Subcutaneous abdominal adipose tissue (tissue), 5 donors: ENCODE data around the gene CFAP126.
"Not testable (repeated sequence)": the region's sequence is repeated elsewhere in the genome, so short reads cannot be mapped to it uniquely, and the experiment has no call there.

Experiments used
- H3K27ac ChIP-seq: one replicate; pipeline ENCODE4 v1.7.0; 2013; ENCODE audit warnings: low read depth, mild to moderate bottlenecking, inconsistent platforms, low read length, moderate library complexity
- H3K27me3 ChIP-seq, 5 donors: one replicate each; pipeline ENCODE4 v1.7.0; 2013; ENCODE audit warnings: low read length in 5 of 5, inconsistent platforms in 1 of 5; ENCODE audit not compliant: control insufficient read depth in 5 of 5, insufficient read depth in 4 of 5
- H3K36me3 ChIP-seq, 5 donors: one replicate each; pipeline ENCODE4 v1.7.0; 2013; ENCODE audit warnings: low read length in 5 of 5; ENCODE audit not compliant: control insufficient read depth in 5 of 5, insufficient read depth in 5 of 5
- H3K4me1 ChIP-seq, 5 donors: one replicate each; pipeline ENCODE4 v1.7.0; 2013; ENCODE audit warnings: low read length in 5 of 5, mild to moderate bottlenecking in 3 of 5, moderate library complexity in 1 of 5; ENCODE audit not compliant: control insufficient read depth in 5 of 5, insufficient read depth in 5 of 5
- H3K4me3 ChIP-seq, 5 donors: one replicate each; pipeline ENCODE4 v1.7.0; 2013; ENCODE audit warnings: low read length in 5 of 5, low read depth in 1 of 5
- H3K9ac ChIP-seq, 5 donors: one replicate each; pipeline ENCODE4 v1.7.0; 2013; ENCODE audit warnings: low read length in 5 of 5, mild to moderate bottlenecking in 4 of 5, moderate library complexity in 3 of 5
- H3K9me3 ChIP-seq, 5 donors: one replicate each; pipeline ENCODE4 v1.7.0; 2013; ENCODE audit warnings: low read length in 5 of 5; ENCODE audit not compliant: control insufficient read depth in 5 of 5
- donor health status: healthy.
- donor health status: healthy.
- donor health status: healthy.
- donor health status: healthy.
- donor health status: healthy.

CFAP126 gene

DNA sequence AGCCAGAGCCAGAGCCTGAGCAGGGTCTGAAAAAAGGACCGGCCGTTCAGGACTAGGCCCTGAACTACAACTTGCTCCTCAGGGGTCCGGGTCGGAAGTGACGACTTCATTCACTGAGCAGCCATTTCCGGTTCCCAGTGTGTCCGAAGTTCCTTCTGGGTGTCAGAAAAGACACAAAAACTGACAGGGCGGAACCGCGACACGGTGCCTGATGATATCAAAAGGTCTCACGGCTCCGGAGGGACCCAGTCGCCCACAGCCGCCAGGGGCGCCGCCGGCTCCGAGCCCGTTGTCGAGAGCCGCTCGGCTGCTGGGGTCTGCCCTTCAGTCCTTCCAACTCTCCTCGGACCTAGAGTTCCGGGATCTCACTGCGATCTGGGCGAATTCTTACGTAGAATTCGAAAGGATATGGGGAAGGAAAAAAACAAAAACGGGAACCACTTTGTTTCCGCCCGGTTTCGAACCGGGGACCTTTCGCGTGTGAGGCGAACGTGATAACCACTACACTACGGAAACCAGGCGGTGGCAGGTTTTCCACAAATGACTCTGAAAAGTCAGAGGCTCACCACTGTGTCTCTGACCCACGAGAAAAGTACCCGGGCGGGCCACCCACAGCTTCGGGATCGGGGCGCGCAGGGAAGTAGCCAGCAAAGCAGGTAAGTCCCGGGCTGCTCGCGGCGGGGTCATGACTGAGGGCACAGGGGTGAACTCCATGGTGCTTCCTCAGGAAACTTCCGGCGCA is 31.8 kb upstream of the CFAP126 start:
- Histone ChIP-seq H3K9me3 (no peaks in the 10 kb centered on the region), H3K27ac (peak overlapping the region; percentile 99), H3K36me3 (no peaks in the 10 kb centered on the region), H3K4me3 (peak overlapping the region; percentile 79 to 92 (median 88)), H3K4me1 (peaks cover 2 to 13% (median 11%) of the 10 kb centered on the region in 5 donors), H3K27me3 (no peaks in the 10 kb centered on the region), H3K9ac (peak overlapping the region; percentile 64 to 100 (median 99))

DNA sequence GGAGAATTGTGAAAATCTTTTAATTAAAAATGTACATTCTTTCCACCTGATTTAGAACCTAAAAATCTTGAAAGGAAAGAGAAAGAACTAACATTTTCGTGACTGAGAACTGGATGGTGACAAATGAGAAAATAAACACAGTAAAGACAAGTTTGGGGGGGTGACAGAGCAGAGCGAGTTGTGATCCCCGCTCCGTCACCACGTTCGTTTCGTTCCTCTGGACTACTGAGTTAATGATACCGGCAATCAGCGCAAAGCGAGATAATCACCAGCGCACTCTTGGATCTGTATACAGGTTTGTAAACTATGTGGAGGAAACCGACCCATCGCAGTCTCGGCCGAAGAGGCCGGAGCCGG is 31.2 kb upstream of the CFAP126 start:
- Histone ChIP-seq H3K27me3 (no peaks in the 10 kb centered on the region), H3K36me3 (no peaks in the 10 kb centered on the region)

DNA sequence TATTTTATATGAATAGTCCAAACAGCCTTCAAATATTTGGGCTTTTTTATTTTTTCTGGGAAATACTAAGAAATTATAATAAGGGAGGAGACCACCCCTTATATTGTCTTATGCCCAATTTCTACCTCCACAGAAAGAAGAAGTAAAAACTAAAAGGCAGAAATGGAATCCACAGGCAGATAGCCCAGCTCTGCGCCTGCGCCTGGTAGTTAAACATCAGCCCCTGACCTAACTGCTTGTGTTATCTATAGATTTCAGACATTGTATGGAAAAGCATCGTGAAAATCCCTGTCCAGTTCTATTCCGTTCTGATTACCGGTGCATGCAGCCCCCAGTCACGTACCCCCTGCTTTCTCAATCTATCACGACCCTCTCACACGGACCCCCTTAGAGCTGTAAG is 29.4 kb upstream of the CFAP126 start:
- not testable (repeated sequence) for H3K9ac ChIP-seq, H3K27ac ChIP-seq, H3K9me3 ChIP-seq, H3K27me3 ChIP-seq, H3K36me3 ChIP-seq, H3K4me3 ChIP-seq
- H3K4me1 ChIP-seq, result peaks cover 2 to 13% (median 10%) of the 10 kb centered on the region in 5 donors

More for the DNA sequence above, 31.2 kb upstream of the CFAP126 start:
- Histone ChIP-seq H3K4me3 (peak overlapping the region; percentile 79 to 92 (median 88)), H3K9me3 (no peaks in the 10 kb centered on the region), H3K4me1 (peaks cover 2 to 13% (median 10%) of the 10 kb centered on the region in 5 donors), H3K27ac (peak overlapping the region; percentile 99), H3K9ac (peak overlapping the region; percentile 64 to 100 (median 99))

DNA sequence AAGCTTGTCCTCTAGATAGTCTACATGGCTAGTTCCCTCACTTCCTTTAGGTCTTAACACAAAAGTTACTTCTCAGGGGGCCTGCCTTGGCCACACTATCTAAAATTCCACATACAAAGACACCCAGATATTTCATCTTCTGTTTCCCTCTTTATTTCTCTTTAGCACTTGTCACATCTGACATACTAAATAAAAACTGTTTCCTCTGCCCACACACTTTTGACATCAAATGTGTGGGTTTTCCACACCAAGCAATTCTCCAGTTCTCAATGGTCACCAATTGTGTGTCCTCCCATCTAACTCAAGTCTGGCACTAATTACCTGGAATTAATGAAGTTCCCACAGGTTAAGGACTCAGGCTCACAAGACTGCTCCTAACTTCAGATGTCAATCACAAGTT is 25.5 kb upstream of the CFAP126 start:
- Histone ChIP-seq H3K9me3 (no peaks in the 10 kb centered on the region), H3K36me3 (no peaks in the 10 kb centered on the region), H3K9ac (no peak overlapping the region), H3K27ac (no peak overlapping the region), H3K27me3 (no peaks in the 10 kb centered on the region), H3K4me3 (no peak overlapping the region), H3K4me1 (peaks cover 5 to 16% (median 13%) of the 10 kb centered on the region in 5 donors)

DNA sequence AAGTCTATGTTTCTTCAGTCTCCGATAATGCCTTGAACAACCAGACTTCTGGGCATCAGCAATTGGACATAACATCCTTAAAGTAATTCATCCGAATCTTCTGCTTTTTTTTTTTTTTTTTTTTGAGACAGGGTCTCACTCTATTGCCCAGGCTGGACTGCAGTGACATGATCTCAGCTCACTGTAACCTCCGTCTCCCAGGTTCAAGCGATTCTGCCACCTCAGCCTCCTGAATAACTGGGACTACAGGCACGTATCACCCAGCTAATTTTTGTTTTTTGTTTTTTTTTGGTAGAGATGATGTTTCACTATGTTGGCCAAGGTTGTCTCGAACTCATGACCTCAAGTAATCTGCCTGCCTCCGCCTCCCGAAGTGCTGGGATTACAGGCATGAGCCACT is 23.9 kb upstream of the CFAP126 start:
- no peaks in the 10 kb centered on the region for H3K27me3 ChIP-seq
- H3K9me3 ChIP-seq, result no peaks in the 10 kb centered on the region
- H3K27ac ChIP-seq, result no peak overlapping the region
- H3K4me1 ChIP-seq, result peaks cover 5 to 16% (median 13%) of the 10 kb centered on the region in 5 donors
- H3K36me3 ChIP-seq, result no peaks in the 10 kb centered on the region
- H3K4me3 ChIP-seq, result no peak overlapping the region
- no peak overlapping the region for H3K9ac ChIP-seq

DNA sequence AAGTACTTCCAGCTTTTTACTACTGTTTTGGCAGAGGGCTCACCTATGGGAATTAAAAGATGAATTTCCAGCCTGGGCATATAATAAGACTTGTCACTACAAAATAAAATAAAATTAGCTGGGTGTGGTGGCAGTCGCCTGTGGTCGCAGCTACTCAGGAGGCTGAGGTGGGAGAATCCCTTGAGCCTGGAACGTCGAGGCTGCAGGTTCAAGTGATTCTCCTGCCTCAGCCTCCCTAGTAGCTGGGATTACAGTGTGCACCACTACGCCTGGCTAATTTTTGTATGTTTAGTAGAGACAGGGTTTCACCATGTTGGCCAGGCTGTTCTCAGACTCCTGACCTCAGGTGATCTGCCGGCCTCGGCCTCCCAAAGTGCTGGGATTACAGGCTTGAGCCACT is 23.5 kb upstream of the CFAP126 start:
- Histone ChIP-seq H3K9ac (peak overlapping the region in 2 of 5 donors; percentile 76 to 86), H3K4me1 (peaks cover 5 to 16% (median 13%) of the 10 kb centered on the region in 5 donors)
- H3K36me3 ChIP-seq, H3K9me3 ChIP-seq, H3K27me3 ChIP-seq, H3K27ac ChIP-seq, H3K4me3 ChIP-seq: not testable (repeated sequence)

DNA sequence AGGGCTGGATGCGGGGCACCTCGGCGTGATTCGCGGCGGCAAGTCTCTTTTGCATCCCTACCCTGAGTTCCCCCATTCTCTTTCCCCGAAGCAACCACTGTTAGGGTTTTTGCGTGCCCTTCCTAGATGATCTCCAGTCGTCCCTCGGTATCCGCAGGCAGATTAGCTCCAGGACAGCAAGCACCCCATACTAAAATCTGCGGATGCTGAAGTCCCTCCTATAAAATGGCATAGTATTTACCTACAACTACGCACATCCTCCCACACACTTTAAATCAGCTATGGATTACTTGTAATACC is 22.8 kb upstream of the CFAP126 start:
- Histone ChIP-seq H3K4me1 (peaks cover 5 to 16% (median 13%) of the 10 kb centered on the region in 5 donors), H3K9ac (peak overlapping the region; percentile 66 to 86 (median 75)), H3K36me3 (no peaks in the 10 kb centered on the region), H3K27me3 (no peaks in the 10 kb centered on the region), H3K9me3 (no peaks in the 10 kb centered on the region), H3K4me3 (peak overlapping the region; percentile 61 to 84 (median 71)), H3K27ac (peak overlapping the region; percentile 38)

DNA sequence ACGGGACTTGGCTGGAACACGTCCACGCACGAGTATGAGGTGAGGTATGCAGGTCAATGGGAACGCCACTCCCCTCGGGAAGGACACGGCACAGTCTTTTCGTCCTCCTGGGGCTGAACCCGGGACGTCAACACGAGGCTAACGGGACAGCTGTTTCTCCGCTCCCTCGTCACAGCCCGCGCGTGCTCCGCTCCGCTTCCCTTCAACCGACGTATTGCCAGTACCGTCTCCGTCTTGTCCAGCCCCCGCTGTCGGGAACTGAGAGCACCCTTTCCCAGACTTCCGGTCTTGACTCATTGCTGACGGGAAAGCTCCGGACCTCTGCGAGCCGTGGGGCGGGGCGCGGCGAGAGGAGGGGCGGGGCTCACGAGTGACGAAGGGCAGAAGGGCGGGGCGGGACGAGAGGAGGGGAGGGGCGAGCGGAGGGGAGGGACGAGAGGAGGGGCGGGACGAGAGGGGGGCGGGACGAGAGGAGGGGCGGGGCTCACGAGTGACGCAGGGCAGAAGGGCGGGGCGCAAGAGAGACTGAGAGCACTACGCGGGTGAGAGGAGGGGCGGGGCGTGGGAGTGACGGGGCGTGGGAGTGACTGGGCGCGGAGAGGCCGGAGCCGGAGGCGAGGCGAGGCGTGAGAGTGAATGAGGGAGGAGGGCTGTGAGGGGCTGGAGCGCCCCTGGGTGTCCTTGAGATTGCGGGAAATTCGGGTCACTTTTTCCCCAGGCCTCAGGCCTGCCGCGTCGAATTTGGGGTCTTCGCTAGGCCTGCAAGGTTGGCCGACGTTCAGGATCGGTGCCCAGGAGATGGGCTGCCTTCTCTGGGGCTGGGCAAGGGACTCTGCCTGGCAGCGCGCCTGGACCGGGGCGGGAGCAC is 22.2 kb upstream of the CFAP126 start:
- H3K9ac ChIP-seq, result peak overlapping the region; percentile 74 to 92 (median 76)
- H3K4me3 ChIP-seq, result peak overlapping the region; percentile 70 to 84 (median 75)
- no peaks in the 10 kb centered on the region for H3K9me3 ChIP-seq
- peaks cover 5 to 16% (median 13%) of the 10 kb centered on the region in 5 donors for H3K4me1 ChIP-seq
- peak overlapping the region; percentile 84 for H3K27ac ChIP-seq
- no peaks in the 10 kb centered on the region for H3K36me3 ChIP-seq
- H3K27me3 ChIP-seq, result no peaks in the 10 kb centered on the region

DNA sequence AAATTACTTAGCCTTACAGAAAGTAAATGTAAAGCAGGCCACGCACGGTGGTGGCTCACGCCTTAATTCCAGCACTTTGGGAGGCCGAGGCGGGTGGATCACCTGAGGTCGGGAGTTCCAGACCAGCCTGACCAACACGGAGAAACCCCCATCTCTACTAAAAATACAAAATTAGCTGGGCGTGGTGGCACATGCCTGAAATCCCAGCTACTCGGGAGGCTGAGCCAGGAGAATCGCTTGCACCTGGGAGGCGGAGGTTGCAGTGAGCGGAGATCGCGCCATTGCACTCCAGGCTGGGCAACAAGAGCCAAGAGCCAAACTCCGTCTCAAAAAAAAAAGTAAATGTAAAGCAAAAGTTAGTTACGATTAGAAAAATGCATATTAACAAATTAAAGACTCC is 21.5 kb upstream of the CFAP126 start:
- H3K9me3 ChIP-seq, H3K27me3 ChIP-seq, H3K36me3 ChIP-seq: not testable (repeated sequence)
- Histone ChIP-seq H3K27ac (peak overlapping the region; percentile 84), H3K9ac (peak overlapping the region; percentile 49 to 92 (median 60)), H3K4me1 (peaks cover 5 to 16% (median 13%) of the 10 kb centered on the region in 5 donors), H3K4me3 (peak overlapping the region; percentile 60 to 82 (median 63))

DNA sequence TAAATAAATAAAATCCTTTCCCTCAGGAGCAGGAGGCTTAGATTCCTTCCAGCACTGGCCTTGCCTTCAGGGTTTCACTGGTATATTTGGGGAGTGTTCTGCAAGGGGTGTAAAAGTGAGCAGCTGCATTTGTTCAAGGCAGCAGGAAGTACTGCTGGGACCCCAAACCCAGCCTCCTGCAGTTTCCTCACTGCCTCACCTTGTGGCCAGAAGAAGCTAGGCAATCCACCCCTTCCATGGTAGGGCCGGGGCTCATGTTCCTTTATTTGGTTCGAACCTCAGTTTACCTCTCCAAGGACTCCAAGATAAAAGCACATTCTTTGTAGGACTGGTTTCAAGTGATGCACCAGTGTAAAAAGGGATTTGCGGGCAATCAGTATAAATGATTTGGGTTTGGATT is 21.0 kb upstream of the CFAP126 start:
- no peak overlapping the region for H3K27ac ChIP-seq
- no peaks in the 10 kb centered on the region for H3K9me3 ChIP-seq
- no peak overlapping the region for H3K4me3 ChIP-seq

More for the DNA sequence above, 21.0 kb upstream of the CFAP126 start:
- Histone ChIP-seq H3K4me1 (peaks cover 5 to 16% (median 13%) of the 10 kb centered on the region in 5 donors), H3K27me3 (no peaks in the 10 kb centered on the region), H3K9ac (no peak overlapping the region), H3K36me3 (no peaks in the 10 kb centered on the region)
